Subcutaneous abdominal adipose tissue (tissue), 5 donors: ENCODE results near the gene SLC8B1.
A peak's percentile ranks its signal among the peaks of the same experiment; 100 is the strongest.

Experiments used
- H3K27ac ChIP-seq: one replicate; pipeline ENCODE4 v1.7.0; 2013; ENCODE audit warnings: low read depth, mild to moderate bottlenecking, inconsistent platforms, low read length, moderate library complexity
- H3K27me3 ChIP-seq, 5 donors: one replicate each; pipeline ENCODE4 v1.7.0; 2013; ENCODE audit warnings: low read length in 5 of 5, inconsistent platforms in 1 of 5; ENCODE audit not compliant: control insufficient read depth in 5 of 5, insufficient read depth in 4 of 5
- H3K36me3 ChIP-seq, 5 donors: one replicate each; pipeline ENCODE4 v1.7.0; 2013; ENCODE audit warnings: low read length in 5 of 5; ENCODE audit not compliant: control insufficient read depth in 5 of 5, insufficient read depth in 5 of 5
- H3K4me1 ChIP-seq, 5 donors: one replicate each; pipeline ENCODE4 v1.7.0; 2013; ENCODE audit warnings: low read length in 5 of 5, mild to moderate bottlenecking in 3 of 5, moderate library complexity in 1 of 5; ENCODE audit not compliant: control insufficient read depth in 5 of 5, insufficient read depth in 5 of 5
- H3K4me3 ChIP-seq, 5 donors: one replicate each; pipeline ENCODE4 v1.7.0; 2013; ENCODE audit warnings: low read length in 5 of 5, low read depth in 1 of 5
- H3K9ac ChIP-seq, 5 donors: one replicate each; pipeline ENCODE4 v1.7.0; 2013; ENCODE audit warnings: low read length in 5 of 5, mild to moderate bottlenecking in 4 of 5, moderate library complexity in 3 of 5
- H3K9me3 ChIP-seq, 5 donors: one replicate each; pipeline ENCODE4 v1.7.0; 2013; ENCODE audit warnings: low read length in 5 of 5; ENCODE audit not compliant: control insufficient read depth in 5 of 5
- donor health status: healthy.
- donor health status: healthy.
- donor health status: healthy.
- donor health status: healthy.
- donor health status: healthy.

The SLC8B1 gene

DNA sequence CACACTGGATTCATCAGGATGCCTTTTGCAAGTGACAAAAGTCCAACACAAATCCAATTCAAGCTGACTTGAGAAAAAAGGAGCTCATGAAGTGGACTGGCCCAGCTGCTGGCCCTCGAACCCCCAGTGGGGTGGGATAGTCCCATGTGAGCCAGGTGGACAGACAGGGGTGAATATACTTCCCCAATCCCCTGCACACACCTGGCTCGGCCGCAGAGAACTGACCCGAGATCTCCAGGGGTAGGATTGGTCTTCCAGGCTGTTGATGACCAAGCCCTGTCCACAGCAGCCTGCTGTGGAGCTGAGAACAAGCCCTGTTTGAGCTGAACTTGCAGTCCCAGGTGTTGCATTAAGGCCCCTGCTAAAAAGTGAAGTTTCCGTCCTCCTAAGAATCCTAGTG is 57.4 kb downstream of the SLC8B1 start:
- H3K36me3 ChIP-seq = peaks cover 8 to 77% (median 54%) of the 10 kb centered on the region in 5 donors
- H3K9me3 ChIP-seq = no peaks in the 10 kb centered on the region
- no peak overlapping the region for H3K9ac ChIP-seq
- H3K4me1 ChIP-seq = peaks cover 3 to 12% (median 10%) of the 10 kb centered on the region in 5 donors
- H3K27me3 ChIP-seq = no peaks in the 10 kb centered on the region
- H3K27ac ChIP-seq = no peak overlapping the region
- H3K4me3 ChIP-seq = no peak overlapping the region

GRCh38 chr12:113276946-113277500 is 57.9 kb downstream of the SLC8B1 start:
- Histone ChIP-seq H3K9ac (no peak overlapping the region), H3K4me3 (no peak overlapping the region), H3K4me1 (peaks cover 6 to 16% (median 14%) of the 10 kb centered on the region in 5 donors), H3K9me3 (no peaks in the 10 kb centered on the region), H3K36me3 (peaks cover 8 to 77% (median 54%) of the 10 kb centered on the region in 5 donors), H3K27me3 (no peaks in the 10 kb centered on the region), H3K27ac (no peak overlapping the region)

GRCh38 chr12:113276306-113276705 is 58.6 kb downstream of the SLC8B1 start:
- Histone ChIP-seq H3K27ac (no peak overlapping the region), H3K9ac (no peak overlapping the region), H3K9me3 (no peaks in the 10 kb centered on the region), H3K4me1 (peaks cover 6 to 23% (median 22%) of the 10 kb centered on the region in 5 donors), H3K27me3 (no peaks in the 10 kb centered on the region), H3K4me3 (no peak overlapping the region), H3K36me3 (peaks cover 8 to 74% (median 54%) of the 10 kb centered on the region in 5 donors)

DNA sequence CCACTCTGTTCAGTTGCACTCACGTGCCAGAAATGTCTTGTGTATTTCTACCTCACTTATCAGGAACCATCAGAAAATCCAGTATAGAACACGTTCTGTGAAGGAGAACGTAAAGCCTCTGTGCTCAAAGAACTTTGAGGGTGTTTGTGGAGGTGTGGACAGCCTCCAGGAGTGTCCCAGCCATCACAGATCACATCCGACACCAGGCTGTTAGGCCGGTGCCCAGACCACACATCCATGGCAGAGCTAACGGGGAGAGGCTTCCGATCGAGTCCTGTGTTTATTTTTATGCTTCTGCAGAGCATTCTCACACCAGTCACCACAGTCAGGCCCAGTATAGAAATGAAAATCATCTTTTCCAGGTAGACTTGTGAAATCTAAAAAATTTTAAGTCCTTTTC is 60.1 kb downstream of the SLC8B1 start:
- Histone ChIP-seq H3K9me3 (no peaks in the 10 kb centered on the region), H3K9ac (no peak overlapping the region), H3K27ac (no peak overlapping the region), H3K4me1 (peaks cover 6 to 27% (median 26%) of the 10 kb centered on the region in 5 donors), H3K36me3 (peaks cover 0 to 60% (median 51%) of the 10 kb centered on the region in 5 donors), H3K4me3 (no peak overlapping the region), H3K27me3 (no peaks in the 10 kb centered on the region)

- H3K9me3 ChIP-seq = no peaks in the 10 kb centered on the region
- no peak overlapping the region for H3K9ac ChIP-seq
- H3K4me3 ChIP-seq = no peak overlapping the region
- peaks cover 6 to 27% (median 26%) of the 10 kb centered on the region in 5 donors for H3K4me1 ChIP-seq
- H3K27ac ChIP-seq = peak overlapping the region; percentile 91
- peaks cover 0 to 63% (median 54%) of the 10 kb centered on the region in 5 donors for H3K36me3 ChIP-seq
- no peaks in the 10 kb centered on the region for H3K27me3 ChIP-seq
Observed at GRCh38 chr12:113273053-113273725, 61.7 kb downstream of the SLC8B1 start.

DNA sequence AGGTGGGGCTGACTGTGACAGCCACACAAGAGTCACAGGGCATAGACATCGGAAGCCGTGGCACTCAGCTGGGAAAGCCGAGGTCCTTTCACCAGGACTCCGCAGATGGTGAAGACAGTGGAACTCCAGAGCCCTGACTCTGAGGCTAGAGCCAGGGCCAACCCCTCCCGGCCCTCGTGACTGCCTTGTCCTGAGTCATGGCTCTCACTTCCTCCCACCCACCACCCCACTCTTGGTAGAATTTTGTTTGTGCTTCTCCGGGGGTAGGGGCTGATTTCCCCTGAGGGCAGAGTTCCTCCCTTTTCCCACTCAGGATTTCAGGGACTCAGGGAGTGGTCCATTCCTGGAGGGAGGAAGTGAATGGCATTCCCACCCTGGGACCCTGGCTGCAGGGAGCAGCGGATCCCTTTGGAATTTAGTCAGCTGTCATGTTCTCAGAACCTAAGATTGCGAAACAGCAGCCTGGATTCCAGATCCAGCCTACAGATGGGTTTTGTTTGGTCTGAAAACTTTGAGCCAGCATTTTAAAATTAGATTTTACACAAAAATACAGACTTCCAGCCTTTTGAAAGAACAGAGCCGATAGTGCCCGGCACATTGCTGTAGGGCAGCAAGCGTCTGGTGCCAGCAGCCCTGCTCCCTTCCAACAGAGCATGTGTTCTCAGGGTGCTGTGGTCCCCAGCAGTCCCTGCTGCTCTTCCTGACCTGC is 62.9 kb downstream of the SLC8B1 start:
- peak overlapping the region; percentile 91 for H3K27ac ChIP-seq
- H3K9ac ChIP-seq = peak overlapping the region in 4 of 5 donors; percentile 18 to 64 (median 32)
- H3K9me3 ChIP-seq = no peaks in the 10 kb centered on the region
- peaks cover 6 to 27% (median 26%) of the 10 kb centered on the region in 5 donors for H3K4me1 ChIP-seq
- H3K36me3 ChIP-seq = peaks cover 0 to 61% (median 50%) of the 10 kb centered on the region in 5 donors
- no peaks in the 10 kb centered on the region for H3K27me3 ChIP-seq
- H3K4me3 ChIP-seq = peak overlapping the region in 4 of 5 donors; percentile 10 to 51 (median 26)

- Histone ChIP-seq H3K27me3 (no peaks in the 10 kb centered on the region), H3K9ac (no peak overlapping the region), H3K36me3 (peaks cover 0 to 61% (median 50%) of the 10 kb centered on the region in 5 donors), H3K9me3 (no peaks in the 10 kb centered on the region), H3K27ac (peak overlapping the region; percentile 91), H3K4me1 (peaks cover 6 to 27% (median 26%) of the 10 kb centered on the region in 5 donors), H3K4me3 (peak overlapping the region in 4 of 5 donors; percentile 10 to 51 (median 26))
Observed at GRCh38 chr12:113271466-113271852, 63.5 kb downstream of the SLC8B1 start.

DNA sequence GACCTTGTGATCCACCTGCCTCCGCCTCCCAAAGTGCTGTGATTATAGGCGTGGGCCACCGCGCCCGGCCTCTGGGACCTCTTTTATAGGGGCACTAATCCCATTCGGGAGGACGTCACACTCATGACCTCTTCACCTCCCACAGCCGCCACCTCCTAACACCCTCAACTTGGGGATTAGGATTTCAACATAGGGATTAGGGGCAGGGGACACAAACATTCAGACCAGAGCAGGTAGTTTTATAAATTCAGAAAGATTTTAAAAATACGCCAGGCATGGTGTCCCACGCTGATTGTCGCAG is 64.2 kb downstream of the SLC8B1 start:
- Histone ChIP-seq H3K9ac (no peak overlapping the region), H3K4me1 (peaks cover 6 to 27% (median 26%) of the 10 kb centered on the region in 5 donors), H3K4me3 (no peak overlapping the region), H3K27me3 (no peaks in the 10 kb centered on the region), H3K27ac (no peak overlapping the region), H3K9me3 (no peaks in the 10 kb centered on the region), H3K36me3 (peaks cover 0 to 62% (median 55%) of the 10 kb centered on the region in 5 donors)

GRCh38 chr12:113269257-113269943 is 65.5 kb downstream of the SLC8B1 start:
- Histone ChIP-seq H3K9me3 (no peaks in the 10 kb centered on the region), H3K27me3 (no peaks in the 10 kb centered on the region), H3K4me3 (no peak overlapping the region), H3K4me1 (peaks cover 6 to 27% (median 26%) of the 10 kb centered on the region in 5 donors), H3K9ac (no peak overlapping the region), H3K36me3 (peaks cover 0 to 60% (median 51%) of the 10 kb centered on the region in 5 donors), H3K27ac (no peak overlapping the region)
